OCI-LY1 (cell line): ENCODE measurements around the gene PTGES3L.

Source experiments
- H2AFZ ChIP-seq: fragments of 200-600 bp; sonication (generic), shearing (Covaris generic); 2 replicates; pipeline ENCODE4 v1.6.0; 2014; ENCODE audit warnings: antibody characterized with exemption, mild to moderate bottlenecking, low read length
- H3F3A ChIP-seq: fragments of 200-600 bp; sonication (generic), shearing (Covaris generic); 2 replicates; pipeline ENCODE4 v1.6.0; 2014; ENCODE audit warnings: mild to moderate bottlenecking, antibody characterized with exemption, low read length, moderate library complexity; ENCODE audit not compliant: insufficient read depth
- H3K27ac ChIP-seq: fragments of 200-600 bp; sonication (generic); 2 replicates; pipeline ENCODE4 v1.5.1; 2014; ENCODE audit warnings: low read length, mixed run types, mild to moderate bottlenecking, low read depth; ENCODE audit not compliant: poor library complexity, severe bottlenecking
- H3K27me3 ChIP-seq: fragments of 200-600 bp; sonication (generic); 2 replicates; pipeline ENCODE4 v1.6.0; 2014; ENCODE audit warnings: antibody characterized with exemption, mild to moderate bottlenecking, low read length, moderate library complexity; ENCODE audit not compliant: insufficient read depth
- H3K36me3 ChIP-seq: fragments of 200-600 bp; sonication (generic); 2 replicates; pipeline ENCODE4 v1.6.1; 2014; ENCODE audit warnings: mild to moderate bottlenecking, antibody characterized with exemption, low read length, moderate library complexity, mixed read lengths; ENCODE audit not compliant: insufficient read depth
- H3K4me1 ChIP-seq: fragments of 200-600 bp; sonication (generic); 2 replicates; pipeline ENCODE4 v1.5.1; 2014; ENCODE audit warnings: mild to moderate bottlenecking, low read length, moderate library complexity; ENCODE audit not compliant: insufficient read depth, severe bottlenecking
- H3K4me2 ChIP-seq: fragments of 200-600 bp; sonication (generic), shearing (Covaris generic); 2 replicates; pipeline ENCODE4 v1.6.1; 2014; ENCODE audit warnings: low read length
- H3K4me3 ChIP-seq: fragments of 200-600 bp; sonication (generic); 2 replicates; pipeline ENCODE4 v1.5.1; 2014; ENCODE audit warnings: low read length, low read depth, mild to moderate bottlenecking, mixed read lengths; ENCODE audit not compliant: poor library complexity, severe bottlenecking
- H3K79me2 ChIP-seq: fragments of 200-600 bp; shearing (Covaris generic); 2 replicates; pipeline ENCODE4 v1.6.1; 2016; ENCODE audit warnings: mixed run types, low read length, mixed read lengths; ENCODE audit not compliant: insufficient read depth
- H3K9ac ChIP-seq: fragments of 200-600 bp; sonication (generic), shearing (Covaris generic); 2 replicates; pipeline ENCODE4 v1.6.1; 2014; ENCODE audit warnings: mild to moderate bottlenecking, low read length, mixed read lengths
- H3K9me2 ChIP-seq: fragments of 200-600 bp; sonication (generic), shearing (Covaris generic); 2 replicates; pipeline ENCODE4 v1.6.1; 2014; ENCODE audit warnings: low read depth, mild to moderate bottlenecking, low read length, mixed read lengths
- H3K9me3 ChIP-seq: fragments of 200-600 bp; shearing (Covaris generic); 2 replicates; pipeline ENCODE4 v1.6.1; 2014; ENCODE audit warnings: low read length, mixed read lengths
- H4K20me1 ChIP-seq: fragments of 200-600 bp; sonication (generic), shearing (Covaris generic); 2 replicates; pipeline ENCODE4 v1.6.0; 2016; ENCODE audit warnings: mild to moderate bottlenecking, low read length; ENCODE audit not compliant: insufficient read depth
- CTCF ChIP-seq: fragments of 200-600 bp; sonication (generic), shearing (Covaris generic); IDR thresholded peaks from 2 replicates; pipeline ENCODE4 v1.5.1; 2017; ENCODE audit warnings: mild to moderate bottlenecking, antibody characterized with exemption, low read length, moderate library complexity, mixed read lengths
- EZH2 ChIP-seq: fragments of 200-600 bp; sonication (generic), shearing (Covaris generic); IDR thresholded peaks from 2 replicates; pipeline ENCODE4 v1.8.0; 2017; ENCODE audit warnings: borderline replicate concordance, mixed run types, mild to moderate bottlenecking, antibody characterized with exemption, low read length, moderate library complexity, mixed read lengths

Gene PTGES3L

GRCh38 chr17:43011728-43012472, 32.0 kb upstream of the PTGES3L start:
- H3K4me1 ChIP-seq, result peaks cover 3% of the 10 kb centered on the region
- H3K36me3 ChIP-seq, result peaks cover 7% of the 10 kb centered on the region; the same call in 1 of the 2 replicates
- H3K79me2 ChIP-seq, result no peaks in the 10 kb centered on the region
- no peak overlapping the region for H3K4me3 ChIP-seq
- H3K27me3 ChIP-seq, result no peaks in the 10 kb centered on the region
- H2AFZ ChIP-seq, result no peak overlapping the region
- H3F3A ChIP-seq, result no peaks in the 10 kb centered on the region
- H3K9ac ChIP-seq, result no peak overlapping the region
- H3K9me3 ChIP-seq, result no peaks in the 10 kb centered on the region
- no peaks in the 10 kb centered on the region for H3K9me2 ChIP-seq
- no peak overlapping the region for H3K4me2 ChIP-seq
- H3K27ac ChIP-seq, result no peak overlapping the region
- no peaks in the 10 kb centered on the region for H4K20me1 ChIP-seq
- TF ChIP-seq EZH2, result no peak
- no peak for TF ChIP-seq CTCF

DNA sequence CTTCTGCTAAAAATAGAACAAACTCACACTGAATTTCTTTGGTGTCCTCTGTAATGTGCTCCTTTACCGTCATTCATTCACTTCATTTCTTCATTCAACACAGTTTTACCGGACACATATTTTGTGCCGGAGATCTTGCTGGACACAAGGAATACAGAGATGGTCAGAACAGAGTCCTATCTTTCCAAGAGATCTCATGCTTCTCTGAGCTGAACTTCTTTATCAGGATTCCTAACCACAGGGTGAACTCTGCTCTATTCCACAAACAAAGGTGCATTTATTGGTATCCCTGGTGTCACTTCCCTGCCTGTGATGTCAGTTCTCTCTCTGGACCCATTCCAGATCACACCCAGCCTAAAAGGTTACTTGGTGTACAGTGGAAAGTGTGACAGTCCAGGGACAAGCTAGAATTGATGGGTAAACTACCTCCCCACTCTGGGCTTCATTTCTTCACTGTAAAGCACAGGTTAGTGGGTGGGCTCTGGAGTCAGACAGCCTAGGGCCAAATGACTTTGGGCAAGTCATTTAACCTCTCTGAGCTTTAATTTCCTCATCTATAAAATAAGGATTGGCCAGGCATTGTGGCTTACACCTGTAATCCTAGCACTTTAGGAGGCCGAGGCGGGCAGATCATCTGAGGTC, 30.9 kb upstream of the PTGES3L start:
- Histone ChIP-seq H3K36me3 (peaks cover 4% of the 10 kb centered on the region; the same call in 1 of the 2 replicates), H3K4me1 (peaks cover 5% of the 10 kb centered on the region), H4K20me1 (no peaks in the 10 kb centered on the region), H3F3A (no peaks in the 10 kb centered on the region), H3K9ac (no peak overlapping the region), H3K79me2 (no peaks in the 10 kb centered on the region), H3K9me2 (no peaks in the 10 kb centered on the region), H3K27me3 (no peaks in the 10 kb centered on the region), H3K4me3 (no peak overlapping the region), H3K27ac (no peak overlapping the region), H3K9me3 (no peaks in the 10 kb centered on the region), H3K4me2 (no peak overlapping the region), H2AFZ (no peak overlapping the region)
- no peak for TF ChIP-seq CTCF
- TF ChIP-seq EZH2, result no peak

- no peaks in the 10 kb centered on the region for H3K9me2 ChIP-seq
- H3K4me3 ChIP-seq, result peak within 1 kb of the TSS; percentile 59
- peak within 1 kb of the TSS; percentile 65 for H3K9ac ChIP-seq
- H4K20me1 ChIP-seq, result no peaks in the 10 kb centered on the region
- H3K36me3 ChIP-seq, result peaks cover 31% of the 10 kb centered on the region
- H3K79me2 ChIP-seq, result no peaks in the 10 kb centered on the region
- peak; percentile 53; the same call in 1 of the 2 replicates for TF ChIP-seq CTCF
- TF ChIP-seq EZH2, result no peak
- 0 out of 2 replicates have a peak, but pooled peaks cover 6% of the 10 kb centered on the region for H3F3A ChIP-seq
- peak within 1 kb of the TSS; percentile 55 for H3K27ac ChIP-seq
- no peak within 1 kb of the TSS for H2AFZ ChIP-seq
- no peaks in the 10 kb centered on the region for H3K9me3 ChIP-seq
- peaks cover 5% of the 10 kb centered on the region for H3K4me1 ChIP-seq
- no peaks in the 10 kb centered on the region for H3K27me3 ChIP-seq
- peak within 1 kb of the TSS; percentile 70 for H3K4me2 ChIP-seq
These were observed 27.0 kb upstream of the PTGES3L start, which contains the start of gene IFI35 for GRCh38 chr17:43006639-43007551. Gene IFI35, plus strand, starts transcription at chr17:43006784. Its CDS starts 164 bp downstream, at chr17:43006948.
